NCI-H748 (cell line): ENCODE results near the gene FDX2.
"Not testable (repeated sequence)": the region's sequence is repeated elsewhere in the genome, so short reads cannot be mapped to it uniquely, and the experiment has no call there.

Experiments used
- DNase-seq: peaks from one replicate; lab custom pipeline; 2025; ENCODE audit not compliant: unreplicated experiment; lab: John Stamatoyannopoulos, UW

The FDX2 gene

DNA sequence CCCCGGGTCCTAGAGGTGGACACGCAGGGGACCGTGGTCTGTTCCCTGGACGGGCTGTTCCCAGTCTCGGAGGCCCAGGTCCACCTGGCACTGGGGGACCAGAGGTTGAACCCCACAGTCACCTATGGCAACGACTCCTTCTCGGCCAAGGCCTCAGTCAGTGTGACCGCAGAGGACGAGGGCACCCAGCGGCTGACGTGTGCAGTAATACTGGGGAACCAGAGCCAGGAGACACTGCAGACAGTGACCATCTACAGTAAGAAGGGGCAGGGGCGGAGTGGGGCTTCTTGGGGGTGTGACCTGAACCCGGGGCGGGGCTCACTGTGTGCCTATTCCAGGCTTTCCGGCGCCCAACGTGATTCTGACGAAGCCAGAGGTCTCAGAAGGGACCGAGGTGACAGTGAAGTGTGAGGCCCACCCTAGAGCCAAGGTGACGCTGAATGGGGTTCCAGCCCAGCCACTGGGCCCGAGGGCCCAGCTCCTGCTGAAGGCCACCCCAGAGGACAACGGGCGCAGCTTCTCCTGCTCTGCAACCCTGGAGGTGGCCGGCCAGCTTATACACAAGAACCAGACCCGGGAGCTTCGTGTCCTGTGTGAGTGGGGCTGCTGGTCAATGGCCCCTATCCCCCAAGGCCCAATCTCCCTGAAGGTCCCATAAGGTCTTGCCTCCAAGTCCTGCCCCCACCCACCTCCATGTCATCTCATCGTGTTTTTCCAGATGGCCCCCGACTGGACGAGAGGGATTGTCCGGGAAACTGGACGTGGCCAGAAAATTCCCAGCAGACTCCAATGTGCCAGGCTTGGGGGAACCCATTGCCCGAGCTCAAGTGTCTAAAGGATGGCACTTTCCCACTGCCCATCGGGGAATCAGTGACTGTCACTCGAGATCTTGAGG is 31.5 kb downstream of the FDX2 start:
- no peak for DNase-seq

DNA sequence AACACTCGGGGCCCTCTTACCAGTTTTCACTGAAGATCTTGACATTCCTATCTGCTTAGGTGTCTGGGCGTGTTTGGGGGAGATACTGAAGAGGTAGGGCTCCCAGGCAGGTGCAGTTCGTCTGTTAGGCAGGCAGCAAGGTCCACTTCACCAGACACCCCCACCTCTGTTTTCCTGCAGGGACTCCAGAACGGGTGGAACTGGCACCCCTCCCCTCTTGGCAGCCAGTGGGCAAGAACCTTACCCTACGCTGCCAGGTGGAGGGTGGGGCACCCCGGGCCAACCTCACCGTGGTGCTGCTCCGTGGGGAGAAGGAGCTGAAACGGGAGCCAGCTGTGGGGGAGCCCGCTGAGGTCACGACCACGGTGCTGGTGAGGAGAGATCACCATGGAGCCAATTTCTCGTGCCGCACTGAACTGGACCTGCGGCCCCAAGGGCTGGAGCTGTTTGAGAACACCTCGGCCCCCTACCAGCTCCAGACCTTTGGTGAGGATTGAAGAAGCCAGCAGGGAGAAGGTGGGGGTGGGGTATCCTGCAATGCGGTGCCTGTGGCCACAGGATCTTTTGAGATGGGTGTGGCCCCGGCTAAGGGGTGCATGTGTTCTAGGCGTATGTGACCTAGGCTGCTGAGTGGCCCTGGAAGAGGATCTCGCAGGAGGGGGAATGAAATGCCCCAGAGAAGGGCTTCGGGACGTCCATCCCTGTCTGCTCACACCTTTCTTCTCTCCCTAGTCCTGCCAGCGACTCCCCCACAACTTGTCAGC is 32.3 kb downstream of the FDX2 start:
- no peak for DNase-seq

DNA sequence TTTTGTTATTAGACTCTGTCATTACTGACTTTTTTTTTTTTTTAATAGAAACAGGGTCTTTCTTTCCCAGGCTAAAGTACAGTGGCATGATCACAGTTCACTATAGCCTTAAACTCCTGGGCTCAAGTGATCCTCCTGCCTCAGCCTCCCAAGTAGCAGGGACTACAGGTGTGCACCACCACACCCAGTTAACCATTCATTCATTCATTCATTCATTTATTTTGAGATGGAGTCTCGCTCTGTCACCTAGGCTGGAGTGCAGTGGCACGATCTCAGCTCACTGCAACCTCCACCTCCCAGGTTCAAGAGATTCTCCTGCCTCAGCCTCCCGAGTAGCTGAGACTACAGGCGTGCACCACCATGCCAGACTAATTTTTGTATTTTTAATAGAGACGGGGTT is 33.8 kb downstream of the FDX2 start:
- DNase-seq: not testable (repeated sequence)

DNA sequence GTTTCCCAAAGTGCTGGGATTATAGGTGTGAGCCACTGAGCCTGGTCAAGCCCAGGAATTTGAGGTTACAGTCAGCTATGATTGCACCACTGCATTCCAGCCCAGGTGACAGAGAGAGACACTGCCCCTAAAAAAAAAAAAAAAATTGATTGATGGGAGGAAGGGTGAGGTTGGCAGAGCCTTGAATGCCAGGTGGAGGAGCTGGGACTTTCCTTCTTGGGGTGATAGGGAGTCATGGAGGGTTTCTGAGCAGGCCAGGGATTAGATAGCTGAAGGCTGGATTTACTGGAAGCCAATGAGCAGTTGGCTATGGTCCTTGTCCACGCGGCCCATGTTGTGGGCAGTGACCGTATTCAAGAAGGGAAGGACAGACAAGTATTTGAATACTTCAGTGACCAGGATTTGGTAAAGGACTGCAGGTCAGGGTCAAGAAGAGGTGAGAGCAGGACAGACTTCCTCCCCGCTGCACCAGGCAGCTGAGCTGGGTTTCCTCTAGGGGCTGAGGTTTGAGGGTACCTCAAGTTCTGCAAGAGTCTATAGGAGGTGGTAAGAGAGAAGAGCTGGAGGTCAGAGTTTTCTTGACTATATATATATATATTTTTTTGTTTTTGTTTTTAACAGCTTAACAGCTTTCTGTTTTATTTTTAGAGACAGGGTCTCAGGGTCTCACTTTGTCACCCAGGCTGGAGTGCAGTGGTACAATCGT is 35.9 kb downstream of the FDX2 start:
- DNase-seq: no peak

DNA sequence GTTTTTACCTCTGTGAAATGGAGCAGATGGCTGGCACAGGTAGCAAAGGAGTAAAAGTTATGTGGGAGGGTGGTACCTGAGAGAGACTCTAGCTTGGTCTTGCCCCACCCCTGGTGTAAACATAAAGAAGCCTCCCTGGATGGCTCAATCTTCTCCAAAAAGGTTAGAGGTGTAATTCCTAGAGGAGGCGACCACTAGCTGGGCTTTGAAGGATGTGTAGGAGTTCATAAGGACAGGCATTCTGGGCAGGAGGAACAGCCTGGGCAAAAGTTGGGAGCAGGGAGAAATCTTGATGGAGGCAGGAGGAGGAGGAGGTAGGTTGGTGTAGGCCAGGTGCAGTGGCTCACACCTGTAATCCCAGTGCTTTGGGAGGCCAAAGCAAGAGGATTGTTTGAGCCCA is 36.9 kb downstream of the FDX2 start:
- DNase-seq: no peak

GRCh38 chr19:10277795-10278589 is 37.8 kb downstream of the FDX2 start:
- DNase-seq: no peak

GRCh38 chr19:10274589-10274988 is 41.2 kb downstream of the FDX2 start:
- DNase-seq: no peak

DNA sequence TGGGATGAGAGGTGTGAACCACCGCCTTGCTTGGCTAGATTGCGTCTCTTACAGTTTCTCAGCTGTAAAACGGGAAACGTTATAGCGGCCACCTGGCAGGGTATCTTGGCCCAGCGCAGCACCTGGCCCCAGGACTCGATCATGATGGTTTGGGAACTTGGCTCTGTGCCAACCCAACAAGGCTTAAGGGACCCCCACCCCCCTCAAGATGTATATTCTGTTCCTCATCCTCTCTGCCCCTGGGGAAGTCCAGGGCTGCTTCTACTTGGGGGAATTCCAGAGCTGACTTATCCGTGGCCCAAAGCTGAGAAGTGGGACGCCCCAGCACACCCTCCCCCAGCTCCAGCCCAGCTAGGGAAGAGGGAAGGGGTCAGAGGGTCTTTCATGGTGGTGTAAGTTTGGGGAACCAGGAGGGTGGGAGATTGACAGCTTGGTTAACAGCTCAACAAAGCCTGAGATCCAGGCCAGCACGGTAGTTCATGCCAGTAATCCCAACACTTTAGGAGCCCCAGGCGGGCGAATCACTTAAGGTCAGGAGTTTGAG is 44.2 kb downstream of the FDX2 start:
- no peak for DNase-seq

DNA sequence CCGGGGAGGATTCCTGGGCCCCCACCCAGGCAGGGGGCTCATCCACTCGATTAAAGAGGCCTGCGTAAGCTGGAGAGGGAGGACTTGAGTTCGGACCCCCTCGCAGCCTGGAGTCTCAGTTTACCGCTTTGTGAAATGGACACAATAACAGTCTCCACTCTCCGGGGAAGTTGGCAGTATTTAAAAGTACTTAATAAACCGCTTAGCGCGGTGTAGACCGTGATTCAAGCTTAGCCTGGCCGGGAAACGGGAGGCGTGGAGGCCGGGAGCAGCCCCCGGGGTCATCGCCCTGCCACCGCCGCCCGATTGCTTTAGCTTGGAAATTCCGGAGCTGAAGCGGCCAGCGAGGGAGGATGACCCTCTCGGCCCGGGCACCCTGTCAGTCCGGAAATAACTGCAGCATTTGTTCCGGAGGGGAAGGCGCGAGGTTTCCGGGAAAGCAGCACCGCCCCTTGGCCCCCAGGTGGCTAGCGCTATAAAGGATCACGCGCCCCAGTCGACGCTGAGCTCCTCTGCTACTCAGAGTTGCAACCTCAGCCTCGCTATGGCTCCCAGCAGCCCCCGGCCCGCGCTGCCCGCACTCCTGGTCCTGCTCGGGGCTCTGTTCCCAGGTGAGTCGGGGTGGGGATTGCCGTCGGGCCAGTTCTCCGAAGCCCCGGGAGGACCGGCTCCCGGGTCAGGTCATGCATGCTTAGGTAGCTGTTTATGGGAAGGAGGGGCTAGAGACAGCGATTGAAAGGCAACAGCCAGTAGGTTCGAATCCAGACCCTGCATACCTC is 45.0 kb downstream of the FDX2 start, which contains the start of gene ICAM1:
TSS of gene ICAM1 (plus strand) at position 505 of the 779 bp plus-strand sequence. CDS start at position 545, 40 bp downstream.
- peak; percentile 37 for DNase-seq

- DNase-seq: no peak
Measured at GRCh38 chr19:10270180-10270615, 45.6 kb downstream of the FDX2 start.

GRCh38 chr19:10269333-10270179 is 46.3 kb downstream of the FDX2 start:
- peak; percentile 68 for DNase-seq

GRCh38 chr19:10268071-10268470 is 47.7 kb downstream of the FDX2 start:
- no peak for DNase-seq

GRCh38 chr19:10266706-10267105 is 49.1 kb downstream of the FDX2 start:
- DNase-seq: no peak

DNA sequence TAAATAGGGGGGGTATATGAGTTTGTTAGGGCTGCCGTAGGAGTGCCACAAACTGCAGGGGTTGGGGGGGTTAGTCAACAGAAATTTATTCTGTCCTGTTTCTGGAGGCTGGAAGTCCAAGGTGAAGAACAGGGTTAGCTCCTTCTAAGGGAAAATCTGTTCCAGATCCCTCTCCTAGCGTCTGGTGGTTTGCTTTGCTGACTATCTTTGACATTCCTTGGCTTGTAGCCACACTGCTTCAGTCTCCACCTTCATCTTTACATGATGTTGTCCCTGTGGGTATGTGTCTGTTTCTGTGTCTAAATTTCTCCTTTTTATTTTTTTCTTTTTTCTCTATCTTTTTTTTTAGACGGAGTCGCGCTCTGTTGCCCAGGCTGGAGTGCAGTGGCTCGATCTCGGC is 53.0 kb downstream of the FDX2 start:
- DNase-seq: no peak

- DNase-seq: no peak
Measured at GRCh38 chr19:10260141-10260584, 55.7 kb downstream of the FDX2 start.
